Measurements from ENCODE around the gene IL17RC.
A peak's percentile ranks its signal among the peaks of the same experiment; 100 is the strongest.

- TF ChIP-seq CTCF (IDR thresholded peaks at IDR 0.05 in 4 of 5, conservative IDR thresholded peaks at IDR 0.05 in 1 of 5) (peak; percentile 56 to 78 (median 74)), POLR2A (IDR thresholded peaks at IDR 0.05) (peak; percentile 70 to 83)
Measured at GRCh38 chr3:9947025-9947995, 30.4 kb downstream of the IL17RC start.
